Measurements from ENCODE around the gene KPNB1.

DNA sequence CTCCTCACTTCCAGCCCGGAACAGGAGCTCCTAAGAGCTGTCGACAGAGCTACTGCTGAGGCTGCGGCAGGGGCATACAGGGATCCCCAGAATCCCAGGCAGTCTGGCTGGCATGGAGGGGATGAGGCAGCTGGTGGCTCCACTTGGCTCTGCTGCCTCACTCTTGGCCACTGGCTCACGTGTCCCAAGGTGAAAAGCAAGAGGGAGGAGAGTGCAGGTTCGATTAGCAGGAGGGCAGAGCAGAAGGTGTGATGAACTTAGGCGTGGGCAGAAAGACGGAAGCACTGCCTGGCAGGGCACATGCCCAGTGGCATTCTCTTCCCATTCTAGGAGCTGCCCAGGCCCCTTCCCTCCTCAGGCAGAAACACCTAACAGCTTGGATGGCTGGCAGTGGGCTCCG is 72.0 kb downstream of the KPNB1 start:
- TF ChIP-seq POLR2A (IDR thresholded peaks at IDR 0.05; ENCODE audit: low read depth) (no peak), CTCF (IDR thresholded peaks at IDR 0.05) (no peak)
